Ramos (cell line): ENCODE measurements around the gene SPATA9.

Experiments used
- in situ Hi-C: fragments of 300-500 bp; cut with MboI; formaldehyde crosslinking; loops from one replicate; pipeline ENCODE4 v1.14.3; 2022; ENCODE audit warnings: low sequenced_read_pairs; ENCODE audit not compliant: unreplicated experiment

Gene SPATA9

GRCh38 chr5:95689680-95690079 lies 6.9 kb upstream of the SPATA9 start:
- in situ Hi-C loops: no loop called here

- in situ Hi-C loops: no loop called here
Measured at GRCh38 chr5:95686651-95687050, 3.9 kb upstream of the SPATA9 start.

- in situ Hi-C loops: no loop called here
Measured at GRCh38 chr5:95684361-95684760, 1.6 kb upstream of the SPATA9 start.

DNA sequence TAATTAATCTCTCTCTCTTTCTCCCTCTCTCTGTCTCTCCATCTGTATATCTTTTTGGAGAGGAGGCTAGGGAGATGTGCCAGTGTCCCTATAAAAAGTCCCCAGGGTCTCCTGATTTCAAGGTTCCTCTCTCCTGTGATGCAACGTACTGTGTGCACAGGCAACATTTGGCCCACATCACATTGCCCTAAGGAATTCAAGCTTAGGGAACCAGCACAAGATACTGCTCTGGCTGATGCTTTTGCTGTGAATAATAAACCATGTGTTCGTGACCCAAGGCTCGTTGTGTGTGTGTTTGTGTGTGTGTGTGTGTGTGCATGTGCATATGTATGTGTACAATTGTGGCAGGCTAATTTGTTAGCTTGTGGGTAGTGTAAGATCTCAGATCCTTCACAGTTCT lies 9.7 kb downstream of the SPATA9 start:
- in situ Hi-C loops: no loop called here

GRCh38 chr5:95672641-95673040 lies 10.2 kb downstream of the SPATA9 start:
- in situ Hi-C loops: no loop called here

- in situ Hi-C loops: no loop called here
Measured at GRCh38 chr5:95671826-95672225, 11.0 kb downstream of the SPATA9 start.

DNA sequence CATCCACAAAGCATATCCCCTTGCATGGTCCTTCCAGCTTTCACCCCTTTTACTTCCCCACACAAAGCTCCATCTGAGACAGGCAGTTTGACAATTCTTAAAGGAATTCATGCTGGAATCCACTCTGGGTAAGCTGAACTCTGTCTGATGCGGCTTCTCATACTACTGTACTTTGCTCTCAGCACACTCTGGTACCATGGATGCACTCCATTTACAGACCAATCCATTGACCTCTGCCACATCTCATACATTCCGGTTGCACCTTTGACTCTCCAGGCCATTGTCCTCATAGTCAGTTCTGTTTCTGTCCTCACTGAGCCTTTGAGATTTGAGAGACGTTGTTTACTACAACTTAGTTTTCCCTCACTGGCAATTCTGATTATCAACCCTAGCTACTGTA lies 12.2 kb downstream of the SPATA9 start:
- in situ Hi-C loops: no loop called here

- in situ Hi-C loops: no loop called here
Measured at GRCh38 chr5:95669985-95670384, 12.8 kb downstream of the SPATA9 start.

- in situ Hi-C loops: no loop called here
Measured at GRCh38 chr5:95669540-95669939, 13.3 kb downstream of the SPATA9 start.

- in situ Hi-C loops: no loop called here
Measured at GRCh38 chr5:95668728-95669127, 14.1 kb downstream of the SPATA9 start.

GRCh38 chr5:95668216-95668615 lies 14.6 kb downstream of the SPATA9 start:
- in situ Hi-C loops: no loop called here

DNA sequence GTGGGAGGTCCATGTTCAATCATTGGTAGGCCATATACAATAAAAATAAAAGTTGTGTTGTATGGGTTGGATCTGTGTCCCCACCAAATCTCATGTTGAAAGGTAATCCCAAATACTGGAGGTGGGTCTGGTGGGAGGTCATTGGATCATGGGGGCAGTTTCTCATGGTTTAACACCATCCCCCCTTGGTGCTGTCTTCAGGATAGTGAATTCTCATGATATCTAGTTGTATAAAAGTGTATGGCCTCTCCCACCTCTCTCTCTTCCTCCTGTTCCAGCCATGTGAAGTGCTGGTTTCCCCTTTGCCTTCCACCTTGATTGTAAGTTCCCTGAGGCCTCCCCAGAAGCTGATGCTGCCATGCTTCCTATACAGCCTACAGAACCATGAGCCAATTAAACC lies 15.1 kb downstream of the SPATA9 start:
- in situ Hi-C loops: no loop called here

DNA sequence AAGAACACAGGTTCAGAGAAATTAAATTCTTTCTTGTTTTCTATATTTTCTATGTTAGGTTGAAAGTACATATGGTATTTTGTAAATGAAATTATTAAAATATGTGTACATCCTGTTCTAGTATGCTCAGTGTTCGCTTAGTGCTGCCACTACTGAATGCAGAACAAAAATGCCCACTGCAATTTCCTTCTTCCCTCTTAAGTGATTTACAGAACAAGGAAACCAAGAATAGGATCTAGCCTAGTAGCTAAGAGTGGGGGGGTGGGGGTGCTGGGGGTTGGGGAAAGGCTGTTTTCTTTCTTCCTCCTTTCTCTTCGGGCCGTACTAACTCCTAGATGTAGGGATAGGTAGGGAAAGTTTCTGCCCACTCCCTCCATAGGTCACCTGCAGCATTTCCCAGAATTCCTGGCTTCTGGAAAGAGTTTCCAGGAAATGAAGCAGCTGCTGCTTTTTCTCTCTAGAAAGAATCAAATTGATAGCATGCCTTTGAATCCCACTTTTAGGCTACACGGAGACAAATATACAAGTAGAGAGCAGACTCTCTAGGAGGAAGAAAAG lies 15.7 kb downstream of the SPATA9 start:
- in situ Hi-C loops: no loop called here

DNA sequence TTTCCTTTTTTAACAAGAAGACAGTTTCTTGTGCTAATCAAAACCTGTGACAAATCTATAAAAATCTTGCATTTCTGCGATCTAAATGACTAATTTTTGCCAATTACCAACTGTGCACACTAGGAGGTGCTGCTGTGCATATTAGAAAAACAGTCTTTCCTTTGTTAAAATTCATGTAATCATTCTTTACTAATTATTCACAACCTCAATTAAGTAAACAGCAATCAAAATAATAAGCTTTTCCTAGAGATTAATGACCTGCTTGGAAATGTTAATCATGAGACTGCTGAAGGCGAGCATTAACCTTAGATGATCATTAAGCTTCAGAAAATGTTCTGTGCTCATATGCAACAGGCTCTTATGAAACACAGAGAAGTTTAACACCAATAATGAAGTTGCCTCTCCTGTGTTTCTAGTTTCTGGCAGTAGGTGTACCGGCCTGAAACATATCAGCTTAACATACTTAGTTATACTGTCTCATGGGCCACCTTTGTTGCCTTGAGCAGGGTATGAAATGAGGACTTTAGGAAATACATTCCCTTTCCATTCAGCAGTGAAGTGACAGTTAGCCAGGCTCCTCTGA lies 18.5 kb downstream of the SPATA9 start:
- in situ Hi-C loops: no loop called here

DNA sequence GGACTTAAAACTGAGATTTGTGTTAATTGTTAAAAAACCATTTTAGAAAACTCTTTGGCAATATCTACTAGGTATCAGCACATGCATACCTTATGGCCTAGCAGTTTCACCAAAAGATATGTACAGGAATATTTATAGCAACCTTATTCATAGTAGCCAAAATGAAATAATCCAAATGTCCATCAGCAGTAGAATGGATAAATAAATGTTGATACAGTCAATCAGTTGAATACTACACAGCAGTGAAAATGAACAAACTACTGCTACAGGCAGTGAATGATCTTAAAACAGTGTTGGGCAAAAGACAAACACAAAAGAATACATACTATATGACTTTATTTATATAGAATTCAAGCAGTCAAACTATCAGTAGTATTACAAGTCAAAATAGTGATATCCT lies 19.8 kb downstream of the SPATA9 start:
- in situ Hi-C loops: no loop called here

DNA sequence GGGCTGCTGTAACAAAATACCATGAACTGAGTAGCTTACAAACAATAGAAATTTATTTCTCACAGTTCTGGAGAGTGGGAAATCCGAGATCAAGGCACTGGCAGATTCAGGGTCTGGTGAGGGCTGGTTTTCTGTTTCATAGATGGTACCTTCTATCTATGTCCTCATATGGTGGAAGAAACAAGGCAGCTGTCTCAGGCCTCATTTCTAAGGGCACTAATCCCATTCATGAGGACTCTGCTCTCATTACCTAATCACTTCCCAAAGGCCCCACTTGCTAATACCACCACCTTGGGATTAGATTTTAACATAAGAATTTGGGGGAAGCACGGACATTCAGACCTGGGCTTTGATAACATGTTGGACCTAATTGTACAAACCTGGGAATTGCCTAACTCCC lies 22.7 kb downstream of the SPATA9 start:
- in situ Hi-C loops: no loop called here

GRCh38 chr5:95655575-95655974 lies 27.2 kb downstream of the SPATA9 start:
- in situ Hi-C loops: no loop called here

- in situ Hi-C loops: no loop called here
Measured at GRCh38 chr5:95654196-95654595, 28.6 kb downstream of the SPATA9 start.

GRCh38 chr5:95652849-95653248 lies 29.9 kb downstream of the SPATA9 start:
- in situ Hi-C loops: no loop called here

DNA sequence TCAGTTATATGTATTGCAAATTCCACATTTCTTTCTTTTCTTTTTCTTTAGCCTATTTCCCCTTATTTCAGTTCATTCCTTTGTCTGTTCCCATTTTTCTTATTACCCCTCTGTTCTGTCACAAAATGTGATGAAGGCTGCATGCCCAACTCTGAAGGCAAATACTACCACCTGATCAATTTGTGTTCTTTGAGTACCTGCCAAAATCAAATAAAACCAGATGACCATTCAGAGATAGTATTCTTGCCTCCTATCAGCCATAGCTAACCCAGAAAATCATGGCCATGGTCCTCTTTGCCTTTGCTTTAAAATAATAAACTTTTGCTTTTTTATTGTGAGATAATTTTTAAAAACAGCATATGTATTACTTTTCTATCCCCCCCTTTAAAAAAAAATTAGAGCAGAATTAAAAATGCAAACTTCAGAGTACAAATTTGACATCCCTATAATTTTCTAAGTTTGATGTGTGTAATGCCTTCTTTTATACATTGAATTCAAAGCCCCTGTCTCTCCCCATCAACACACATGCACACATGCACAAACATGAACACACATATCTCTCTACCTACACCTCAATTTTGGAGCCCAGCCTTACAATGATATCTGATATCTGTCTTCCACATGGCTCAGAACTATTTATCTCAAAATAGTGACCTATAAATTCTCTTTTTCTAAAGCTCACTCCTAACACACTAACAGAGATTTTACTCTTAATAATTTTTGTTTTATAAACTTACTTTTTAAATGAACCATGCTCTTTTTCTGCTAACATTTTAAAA lies 32.8 kb downstream of the SPATA9 start:
- in situ Hi-C loops: loop anchor here (5.0 kb wide), 1 partner anchor 197 kb away; no protein-coding TSS in a partner anchor

DNA sequence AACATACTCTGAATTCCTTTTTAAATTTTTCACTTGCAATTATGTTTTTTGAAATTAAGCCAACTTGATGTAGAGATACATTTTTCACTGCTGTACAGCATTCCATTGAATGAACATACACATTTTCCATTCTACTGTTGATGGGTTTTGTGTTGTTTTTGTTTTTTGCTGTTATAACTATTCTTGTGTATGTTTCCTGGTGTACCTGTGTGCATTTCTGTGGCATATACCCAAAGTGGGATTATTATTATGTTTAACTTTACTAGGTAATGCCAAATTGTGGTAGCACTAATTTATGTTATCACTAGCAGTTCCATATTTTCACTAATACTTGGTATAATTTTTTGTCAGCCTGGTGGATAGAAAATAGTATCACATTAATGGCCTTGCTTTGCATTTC lies 33.5 kb downstream of the SPATA9 start:
- in situ Hi-C loops: loop anchor here (5.0 kb wide), 1 partner anchor 198 kb away; no protein-coding TSS in a partner anchor
